ACC112 (cell line): ENCODE data around the gene E2F1.

Experiments
- H2AFZ ChIP-seq: fragments of 200-600 bp; sonication (generic); one replicate; pipeline ENCODE4 v1.6.0; 2017; ENCODE audit warnings: antibody characterized with exemption, low read length; ENCODE audit not compliant: unreplicated experiment
- H3K27ac ChIP-seq: fragments of 200-600 bp; sonication (generic); 2 replicates; pipeline ENCODE4 v1.5.1; 2014; ENCODE audit warnings: low read depth, mild to moderate bottlenecking, antibody characterized with exemption, low read length, moderate library complexity
- H3K27me3 ChIP-seq: fragments of 200-600 bp; sonication (generic); 2 replicates; pipeline ENCODE4 v1.6.1; 2014; ENCODE audit warnings: mild to moderate bottlenecking, antibody characterized with exemption, low read length, moderate library complexity, mixed read lengths; ENCODE audit not compliant: insufficient read depth
- H3K36me3 ChIP-seq: fragments of 200-600 bp; sonication (generic); 2 replicates; pipeline ENCODE4 v1.6.1; 2016; ENCODE audit warnings: mild to moderate bottlenecking, antibody characterized with exemption, low read length, moderate library complexity, mixed read lengths; ENCODE audit not compliant: insufficient read depth
- H3K4me1 ChIP-seq: fragments of 200-600 bp; sonication (generic); one replicate; pipeline ENCODE4 v1.6.1; 2016; ENCODE audit warnings: low read length, mixed read lengths; ENCODE audit not compliant: insufficient read depth, unreplicated experiment, control insufficient read depth
- H3K4me3 ChIP-seq: fragments of 200-600 bp; sonication (generic); 2 replicates; pipeline ENCODE4 v1.5.1; 2014; ENCODE audit warnings: mild to moderate bottlenecking, low read depth, low read length
- H3K79me2 ChIP-seq: fragments of 200-600 bp; sonication (generic); one replicate; pipeline ENCODE4 v1.6.0; 2016; ENCODE audit warnings: low read length; ENCODE audit not compliant: control insufficient read depth, unreplicated experiment, insufficient read depth

Gene E2F1

DNA sequence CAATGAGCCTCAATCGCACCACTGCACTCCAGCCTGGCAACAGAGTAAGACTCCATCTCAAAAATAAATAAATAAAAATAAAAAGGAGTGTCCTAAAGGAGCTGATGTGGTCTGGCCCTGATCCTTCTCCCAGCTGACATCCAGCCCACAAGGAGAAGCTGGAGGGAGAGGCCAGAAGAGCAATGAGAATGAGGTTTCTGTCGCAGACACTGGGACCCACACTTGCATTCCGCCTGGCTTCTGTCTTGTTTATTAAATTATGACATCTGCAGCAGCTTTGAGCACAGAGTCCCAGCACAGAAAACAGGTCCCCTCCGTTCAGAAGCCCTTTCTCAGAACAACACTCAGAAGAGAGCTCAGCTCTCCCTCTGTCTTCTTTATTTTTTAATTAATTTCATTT lies 10.3 kb upstream of the E2F1 start:
- Histone ChIP-seq H2AFZ (no peak overlapping the region), H3K27ac (no peak overlapping the region), H3K4me1 (peaks cover 4% of the 10 kb centered on the region), H3K79me2 (no peaks in the 10 kb centered on the region), H3K27me3 (no peaks in the 10 kb centered on the region), H3K4me3 (no peak overlapping the region), H3K36me3 (no peaks in the 10 kb centered on the region)

DNA sequence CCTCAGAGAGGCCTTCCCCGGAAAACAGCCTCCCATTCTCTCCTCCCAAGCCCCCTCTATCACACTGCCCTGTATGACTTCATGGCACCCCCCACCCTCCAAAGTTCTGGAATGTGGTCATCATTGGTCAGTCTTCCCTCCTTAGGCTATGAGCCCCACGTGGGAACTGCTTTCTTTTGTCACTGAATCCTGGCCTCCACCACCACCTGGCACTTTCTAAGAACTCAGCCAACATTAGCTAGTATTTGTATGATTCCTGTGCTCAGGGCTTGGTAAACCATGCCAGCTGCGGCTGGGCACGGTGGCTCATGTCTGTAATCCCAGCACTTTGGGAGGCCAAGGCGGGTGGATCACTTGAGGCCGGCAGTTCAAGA lies 8.4 kb upstream of the E2F1 start:
- Histone ChIP-seq H3K79me2 (no peaks in the 10 kb centered on the region), H3K27me3 (no peaks in the 10 kb centered on the region), H3K4me3 (no peak overlapping the region), H3K27ac (no peak overlapping the region), H3K4me1 (peaks cover 16% of the 10 kb centered on the region), H3K36me3 (no peaks in the 10 kb centered on the region), H2AFZ (no peak overlapping the region)

DNA sequence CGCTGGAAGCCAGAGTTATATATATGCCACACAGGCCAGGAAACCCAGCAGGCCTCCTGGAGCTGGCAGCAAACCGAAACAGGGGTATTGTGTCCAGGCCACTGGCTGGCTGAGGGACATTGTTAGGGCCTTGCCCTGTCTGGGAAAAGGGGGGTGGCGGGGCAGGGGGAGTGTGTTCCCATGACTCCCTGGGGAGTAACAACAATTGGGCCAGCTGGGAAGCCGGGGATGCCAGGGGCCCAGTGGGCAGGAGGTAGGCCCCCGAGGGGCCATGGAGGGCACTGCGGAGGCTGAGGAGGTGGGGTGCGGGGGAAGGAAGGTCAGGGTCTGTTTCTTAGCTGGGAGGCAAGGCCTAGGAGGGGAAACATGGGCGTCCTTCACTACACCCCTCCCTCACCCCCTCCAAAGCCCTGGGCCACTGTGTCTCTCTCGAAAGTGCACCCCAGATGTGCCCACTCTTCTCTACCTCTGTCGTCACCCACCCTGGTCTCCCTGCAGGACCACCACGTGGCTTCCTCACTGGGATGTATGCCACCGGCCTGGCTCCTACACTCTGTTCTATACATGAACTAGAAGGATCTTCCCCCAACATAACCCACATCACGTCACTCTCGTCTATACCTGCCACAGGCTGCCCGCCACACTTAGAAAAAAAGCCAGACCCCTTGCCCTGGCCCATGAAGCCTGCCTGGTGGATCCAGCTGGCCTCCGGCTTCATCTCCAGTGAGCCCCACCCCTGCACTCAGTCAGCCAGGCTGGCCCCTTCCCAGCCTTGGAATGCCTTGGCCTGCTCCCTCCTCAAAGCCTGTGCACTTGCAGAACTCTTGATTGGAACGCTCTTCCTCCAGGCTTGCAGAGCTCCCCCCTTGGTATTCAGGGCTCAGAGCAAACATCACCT lies 7.8 kb upstream of the E2F1 start:
- H3K36me3 ChIP-seq = no peaks in the 10 kb centered on the region
- no peaks in the 10 kb centered on the region for H3K79me2 ChIP-seq
- H3K4me3 ChIP-seq = no peak overlapping the region
- H3K4me1 ChIP-seq = peaks cover 20% of the 10 kb centered on the region
- no peaks in the 10 kb centered on the region for H3K27me3 ChIP-seq
- H2AFZ ChIP-seq = no peak overlapping the region
- no peak overlapping the region for H3K27ac ChIP-seq

DNA sequence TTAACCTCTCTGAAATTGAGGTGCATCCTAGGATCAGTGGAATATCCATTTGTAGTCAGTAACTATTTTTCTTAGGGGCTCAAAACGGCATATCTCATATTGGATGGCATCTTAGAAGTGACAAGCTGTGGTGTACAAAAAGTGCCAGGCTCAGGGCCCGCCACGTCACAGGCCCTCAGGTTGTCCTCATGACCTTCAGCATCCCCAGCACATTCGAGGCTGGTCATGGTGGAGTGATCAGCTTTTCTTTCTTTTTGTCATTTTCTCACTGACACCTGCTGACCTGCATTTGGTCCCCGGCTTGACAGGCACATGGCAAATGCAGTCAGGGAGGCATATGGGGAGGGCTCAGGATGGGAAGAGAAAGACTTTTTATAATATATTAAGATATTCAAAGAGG lies 7.1 kb upstream of the E2F1 start:
- Histone ChIP-seq H3K4me1 (peaks cover 20% of the 10 kb centered on the region), H3K4me3 (no peak overlapping the region), H3K79me2 (no peaks in the 10 kb centered on the region), H2AFZ (no peak overlapping the region), H3K36me3 (no peaks in the 10 kb centered on the region), H3K27ac (no peak overlapping the region), H3K27me3 (no peaks in the 10 kb centered on the region)

DNA sequence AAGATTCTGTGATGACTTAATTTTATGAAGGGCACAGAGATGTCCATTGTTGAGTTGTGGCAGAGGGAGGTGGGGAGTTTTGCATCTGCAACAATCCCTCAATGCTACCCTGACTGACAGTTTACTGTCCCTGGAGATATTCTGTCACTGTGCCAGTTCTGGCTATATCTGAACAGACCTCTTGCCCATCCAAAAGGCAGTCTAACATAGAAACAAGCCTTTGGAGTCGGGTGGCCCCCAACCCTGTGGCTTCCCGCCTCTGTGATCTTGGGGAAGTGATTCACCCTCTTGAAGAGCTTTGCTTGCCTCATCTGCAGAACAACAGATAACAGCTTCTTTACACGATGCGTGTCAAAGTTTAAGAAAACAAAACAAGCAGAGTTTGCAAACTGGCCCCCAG lies 3.8 kb upstream of the E2F1 start:
- Histone ChIP-seq H3K27me3 (no peaks in the 10 kb centered on the region), H3K27ac (peak overlapping the region; percentile 33), H3K79me2 (peaks cover 7% of the 10 kb centered on the region), H3K4me1 (peaks cover 35% of the 10 kb centered on the region), H3K36me3 (no peaks in the 10 kb centered on the region), H2AFZ (no peak overlapping the region), H3K4me3 (peak overlapping the region; percentile 1; the same call in 1 of the 2 replicates)

DNA sequence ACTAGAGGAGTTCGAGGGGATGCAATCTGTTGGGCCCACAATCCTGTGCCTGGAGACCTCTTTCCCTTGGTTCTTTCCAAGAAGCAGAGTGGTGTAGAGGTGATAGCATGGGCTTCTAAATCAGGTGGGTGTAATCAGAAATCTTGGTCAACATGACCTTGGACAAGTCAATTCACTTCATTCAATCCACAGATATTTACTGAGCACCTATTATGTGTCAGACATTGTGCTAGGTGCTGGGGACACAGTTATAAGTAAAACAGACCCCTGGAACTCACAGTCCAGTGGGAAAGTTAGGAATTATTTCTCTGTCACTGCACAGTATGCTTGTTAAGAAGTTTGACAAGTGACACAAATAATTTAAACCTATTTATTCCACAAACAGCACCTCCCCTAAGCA lies 3.3 kb upstream of the E2F1 start:
- Histone ChIP-seq H3K4me1 (peaks cover 40% of the 10 kb centered on the region), H3K36me3 (no peaks in the 10 kb centered on the region), H3K27ac (peak overlapping the region; percentile 33), H2AFZ (no peak overlapping the region), H3K27me3 (no peaks in the 10 kb centered on the region), H3K4me3 (peak overlapping the region; percentile 1; the same call in 1 of the 2 replicates), H3K79me2 (peaks cover 12% of the 10 kb centered on the region)

DNA sequence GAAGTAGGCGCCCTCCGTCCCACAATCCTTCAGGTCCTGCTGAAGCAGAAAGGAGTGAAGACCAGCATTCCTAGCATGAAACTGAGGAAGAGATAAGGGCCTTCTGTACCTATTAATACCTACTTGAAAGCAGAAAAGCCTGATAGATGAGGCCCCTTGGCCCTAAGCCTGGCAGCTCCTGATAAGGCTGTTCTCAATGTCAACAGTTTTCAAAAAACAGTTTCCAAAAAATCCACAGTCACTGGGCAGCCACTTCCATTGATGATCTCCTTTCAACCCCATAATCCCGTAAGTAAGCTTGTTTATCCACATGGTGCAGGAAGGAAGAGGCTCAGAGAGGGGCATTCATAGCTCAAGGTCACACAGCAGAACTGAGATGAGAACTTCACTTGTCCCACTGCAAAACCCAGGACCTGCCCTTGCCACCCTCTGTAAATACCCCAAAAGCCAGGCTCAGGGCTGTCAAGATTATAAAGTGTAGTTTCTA lies 2.8 kb upstream of the E2F1 start:
- no peaks in the 10 kb centered on the region for H3K27me3 ChIP-seq
- no peak overlapping the region for H2AFZ ChIP-seq
- H3K4me3 ChIP-seq = no peak overlapping the region
- no peak overlapping the region for H3K27ac ChIP-seq
- H3K4me1 ChIP-seq = peaks cover 45% of the 10 kb centered on the region
- H3K79me2 ChIP-seq = peaks cover 17% of the 10 kb centered on the region
- H3K36me3 ChIP-seq = no peaks in the 10 kb centered on the region

DNA sequence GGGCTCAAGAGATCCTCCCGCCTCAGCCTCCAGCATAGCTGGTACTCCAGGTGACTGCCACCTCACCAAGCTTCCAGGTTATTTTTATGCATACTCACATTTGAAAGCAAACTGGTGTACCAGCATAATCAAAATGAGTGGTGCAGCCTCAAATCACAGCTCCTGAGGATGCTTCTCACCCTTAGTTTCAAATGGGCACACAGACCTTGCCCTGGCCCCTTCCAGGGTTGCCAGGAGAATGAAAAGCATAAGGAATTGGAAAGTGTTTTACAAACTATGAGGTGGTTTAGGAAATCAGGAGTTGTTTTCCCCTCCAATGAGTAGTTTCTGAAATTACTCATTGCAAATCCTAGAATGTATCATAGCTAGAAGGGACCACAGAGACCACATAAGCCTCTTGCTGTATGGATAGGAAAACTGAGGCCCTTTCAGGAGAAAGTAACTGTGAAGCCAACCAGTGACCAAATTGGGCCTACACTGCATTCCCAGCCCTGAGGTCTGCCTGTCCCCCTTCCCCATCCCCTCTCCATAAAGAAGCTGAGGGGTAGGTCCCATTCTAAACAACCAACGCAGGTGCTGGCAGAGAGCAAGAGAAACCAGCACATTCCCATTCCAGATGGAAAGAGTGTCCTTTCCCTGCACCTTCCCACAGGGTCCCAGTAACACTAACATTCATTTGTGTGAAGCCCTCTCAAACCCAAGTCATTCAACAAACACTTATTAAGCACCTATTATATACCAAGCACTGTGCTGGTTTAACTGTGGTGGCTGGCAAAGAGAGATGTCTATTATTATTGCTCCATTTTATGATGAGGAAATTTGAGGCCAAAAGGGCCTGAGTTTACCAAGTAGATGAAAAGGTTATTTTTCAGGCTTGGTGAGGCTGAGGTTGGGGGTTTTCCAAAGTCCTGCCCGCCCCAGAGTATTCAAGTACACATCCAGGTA lies 2.1 kb upstream of the E2F1 start:
- Histone ChIP-seq H3K79me2 (peaks cover 19% of the 10 kb centered on the region), H2AFZ (no peak overlapping the region), H3K27ac (no peak overlapping the region), H3K36me3 (no peaks in the 10 kb centered on the region), H3K4me3 (no peak overlapping the region), H3K4me1 (peaks cover 47% of the 10 kb centered on the region), H3K27me3 (no peaks in the 10 kb centered on the region)

DNA sequence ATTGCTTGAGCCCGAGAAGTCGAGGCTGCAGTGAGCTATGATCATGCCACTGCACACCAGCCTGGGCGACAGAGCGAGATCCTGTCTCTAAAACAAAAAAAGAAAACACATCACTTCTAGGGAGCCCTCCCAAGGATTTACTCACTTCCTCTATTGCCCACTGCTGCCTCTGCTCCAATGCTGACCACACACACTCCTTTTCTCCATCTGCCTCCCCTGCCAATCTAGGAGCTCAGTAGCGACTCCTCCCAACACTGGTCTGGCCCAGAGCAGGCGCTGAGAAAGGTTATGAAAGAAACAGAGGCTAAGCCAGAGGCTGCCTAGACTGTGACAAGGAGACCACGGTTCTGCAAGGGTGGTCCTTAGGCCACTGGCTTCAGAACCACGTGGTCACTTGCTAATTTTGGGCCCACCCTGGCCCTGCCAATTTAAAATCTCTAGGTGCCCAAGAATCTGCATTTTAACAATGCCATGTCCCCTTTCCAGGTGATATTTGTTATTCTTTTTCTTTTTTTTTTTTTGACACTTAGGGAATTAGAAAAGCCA lies 1.3 kb upstream of the E2F1 start:
- Histone ChIP-seq H3K4me3 (no peak overlapping the region), H3K27me3 (no peaks in the 10 kb centered on the region), H2AFZ (no peak overlapping the region), H3K4me1 (peaks cover 49% of the 10 kb centered on the region), H3K36me3 (no peaks in the 10 kb centered on the region), H3K79me2 (peaks cover 21% of the 10 kb centered on the region), H3K27ac (0 out of 2 replicates have a peak overlapping the region, but pooled peaks have one; percentile 27)

DNA sequence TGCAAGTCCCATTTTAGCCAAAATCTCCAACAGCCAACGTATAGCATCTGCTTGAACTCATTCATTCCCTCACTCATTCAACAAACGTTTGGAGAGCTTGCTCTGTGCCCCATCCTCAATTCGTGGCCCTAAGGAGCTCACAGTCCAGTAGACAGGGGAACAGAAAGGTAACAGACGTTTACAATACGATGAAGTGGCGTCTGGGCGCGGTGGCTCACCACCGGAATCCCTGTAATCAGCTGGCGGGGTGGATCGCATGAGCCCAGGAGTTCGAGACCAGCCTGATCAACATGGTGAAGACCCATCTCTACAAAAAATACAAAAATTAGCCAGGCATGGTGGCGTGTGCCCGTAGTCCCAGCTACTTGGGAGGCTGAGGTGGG lies 790 bp upstream of the E2F1 start:
- H3K27ac ChIP-seq = peak overlapping the region; percentile 27; the same call in 1 of the 2 replicates

More for the DNA sequence above, 790 bp upstream of the E2F1 start:
- H3K79me2 ChIP-seq = peaks cover 25% of the 10 kb centered on the region
- no peaks in the 10 kb centered on the region for H3K27me3 ChIP-seq
- H2AFZ ChIP-seq = peak overlapping the region; percentile 26
- peak overlapping the region; percentile 40 for H3K4me3 ChIP-seq
- H3K4me1 ChIP-seq = peaks cover 52% of the 10 kb centered on the region
- no peaks in the 10 kb centered on the region for H3K36me3 ChIP-seq
